Astrocyte of the spinal cord (primary cell): ENCODE results near the gene VMO1.

Experiments used
- DNase-seq: peaks from one replicate; pipeline ENCODE4 v3.0.0; 2011; ENCODE audit warnings: low read depth, low spot score
- H3K4me3 ChIP-seq: 2 replicates; pipeline ENCODE4 v1.5.1; 2011; ENCODE audit warnings: low read depth, mild to moderate bottlenecking, low read length, moderate library complexity
- in situ Hi-C: cut with HindIII; loops from 2 replicates; pipeline ENCODE4 v1.10.0; 2017; ENCODE audit warnings: low sequenced_read_pairs
- TF ChIP-seq, protein P1 (sequence below): IDR thresholded peaks from 2 replicates; pipeline ENCODE4 v1.5.1; 2012; ENCODE audit warnings: low read depth, mild to moderate bottlenecking, low read length, inconsistent platforms

Gene VMO1

DNA sequence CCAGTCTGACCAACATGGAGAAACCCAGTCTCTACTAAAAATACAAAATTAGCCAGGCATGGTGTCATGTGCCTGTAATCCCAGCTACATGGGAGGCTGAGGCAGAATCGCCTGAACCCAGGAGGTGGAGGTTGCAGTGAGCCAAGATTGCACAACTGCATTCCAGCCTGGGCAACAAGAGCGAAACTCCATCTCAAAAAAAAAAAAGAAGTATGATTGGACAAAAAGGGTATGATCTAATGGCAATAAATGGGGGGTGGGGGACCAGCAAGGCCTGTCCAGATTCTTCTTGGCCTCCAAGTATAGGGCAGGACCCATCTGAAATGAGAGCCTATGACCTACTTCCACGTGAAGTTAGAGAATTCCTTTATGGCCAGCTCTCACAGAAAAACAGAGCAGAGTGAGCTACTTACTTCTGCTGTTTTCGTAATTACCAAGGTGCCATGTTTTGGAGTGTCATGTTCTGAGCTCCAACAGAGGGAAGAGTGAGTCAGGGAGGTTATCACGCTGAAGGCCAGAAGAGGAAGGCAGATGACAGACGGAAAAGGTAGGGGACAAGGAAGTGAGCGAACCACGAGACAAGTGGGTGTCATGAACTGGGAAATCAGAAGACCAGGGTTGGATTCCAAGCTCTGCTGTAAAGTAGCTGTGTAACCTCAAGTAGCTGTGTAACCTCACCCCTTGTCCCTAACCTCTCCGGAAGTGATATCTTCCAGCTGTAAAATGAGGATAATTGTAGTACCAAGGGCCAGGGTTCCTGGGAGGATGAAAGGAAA lies 50.1 kb downstream of the VMO1 start:
- TF ChIP-seq, protein P1, sequence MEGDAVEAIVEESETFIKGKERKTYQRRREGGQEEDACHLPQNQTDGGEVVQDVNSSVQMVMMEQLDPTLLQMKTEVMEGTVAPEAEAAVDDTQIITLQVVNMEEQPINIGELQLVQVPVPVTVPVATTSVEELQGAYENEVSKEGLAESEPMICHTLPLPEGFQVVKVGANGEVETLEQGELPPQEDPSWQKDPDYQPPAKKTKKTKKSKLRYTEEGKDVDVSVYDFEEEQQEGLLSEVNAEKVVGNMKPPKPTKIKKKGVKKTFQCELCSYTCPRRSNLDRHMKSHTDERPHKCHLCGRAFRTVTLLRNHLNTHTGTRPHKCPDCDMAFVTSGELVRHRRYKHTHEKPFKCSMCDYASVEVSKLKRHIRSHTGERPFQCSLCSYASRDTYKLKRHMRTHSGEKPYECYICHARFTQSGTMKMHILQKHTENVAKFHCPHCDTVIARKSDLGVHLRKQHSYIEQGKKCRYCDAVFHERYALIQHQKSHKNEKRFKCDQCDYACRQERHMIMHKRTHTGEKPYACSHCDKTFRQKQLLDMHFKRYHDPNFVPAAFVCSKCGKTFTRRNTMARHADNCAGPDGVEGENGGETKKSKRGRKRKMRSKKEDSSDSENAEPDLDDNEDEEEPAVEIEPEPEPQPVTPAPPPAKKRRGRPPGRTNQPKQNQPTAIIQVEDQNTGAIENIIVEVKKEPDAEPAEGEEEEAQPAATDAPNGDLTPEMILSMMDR, result no peak
- DNase-seq, result no peak
- in situ Hi-C loops, result no loop called here
- H3K4me3 ChIP-seq, result no peak overlapping the region
